GM23338 (cell line): ENCODE measurements around the gene PTPRN2.

Experiments used
- CREB1 ChIP-seq: fragments of 250-450 bp; sonication (Bioruptor Pico); IDR thresholded peaks from 2 replicates; pipeline ENCODE4 v1.5.0; 2020; ENCODE audit warnings: low read depth, mild to moderate bottlenecking, moderate library complexity
- CTCF ChIP-seq, 2 experiments: fragments of 200-600 bp in 1 of 2; sonication (generic) in 1 of 2; conservative IDR thresholded peaks; 2 replicates each; pipeline versions ENCODE4 v1.5.1 to v1.6.1; 2016 to 2017; ENCODE audit warnings: antibody characterized with exemption in 2 of 2, low read depth in 2 of 2, mild to moderate bottlenecking in 2 of 2, moderate library complexity in 1 of 2
- ETS1 ChIP-seq: IDR thresholded peaks from 2 replicates; pipeline ENCODE4 v1.6.1; 2016; ENCODE audit warnings: antibody characterized with exemption
- EZH2 ChIP-seq: fragments of 200-600 bp; sonication (generic); IDR thresholded peaks from one replicate; pipeline ENCODE4 v1.8.0; 2017; ENCODE audit warnings: antibody characterized with exemption, mild to moderate bottlenecking, low read depth; ENCODE audit not compliant: unreplicated experiment
- EZH2phosphoT487 ChIP-seq: fragments of 200-600 bp; sonication (generic); IDR thresholded peaks from one replicate; pipeline ENCODE4 v1.8.1; 2018; ENCODE audit warnings: antibody characterized with exemption; ENCODE audit not compliant: unreplicated experiment
- JUNB ChIP-seq: IDR thresholded peaks from one replicate; pipeline ENCODE4 v1.6.1; 2016; ENCODE audit warnings: antibody characterized with exemption; ENCODE audit not compliant: unreplicated experiment
- POLR2AphosphoS5 ChIP-seq: IDR thresholded peaks from 2 replicates; pipeline ENCODE4 v1.6.1; 2016; ENCODE audit warnings: antibody characterized with exemption, low read depth
- REST ChIP-seq: IDR thresholded peaks from one replicate; pipeline ENCODE4 v1.6.1; 2018; ENCODE audit warnings: antibody characterized with exemption; ENCODE audit not compliant: unreplicated experiment
- ZNF114 ChIP-seq: fragments of 250-450 bp; sonication (Bioruptor Pico); IDR thresholded peaks from 2 replicates; pipeline ENCODE4 v1.5.0; 2020; ENCODE audit warnings: mild to moderate bottlenecking, moderate library complexity
- ZNF462 ChIP-seq: fragments of 250-450 bp; sonication (Bioruptor Pico); IDR thresholded peaks from 2 replicates; pipeline ENCODE4 v1.5.0; 2020; ENCODE audit warnings: mild to moderate bottlenecking, moderate library complexity

- TF ChIP-seq CTCF (conservative IDR thresholded peaks at IDR 0.05; ENCODE audit: low read depth in 2 of 2) (no peak), REST (no peak), EZH2phosphoT487 (no peak), EZH2 (no peak), POLR2AphosphoS5 (no peak), ZNF462 (CRISPR knock-in tag) (no peak), ZNF114 (no peak), JUNB (no peak), ETS1 (no peak), CREB1 (CRISPR knock-in tag) (no peak)
These were observed 831.9 kb downstream of the PTPRN2 start for GRCh38 chr7:157755741-157756140.
